GM12872 (cell line): ENCODE measurements around the gene BRD9.

Source experiments
- CTCF ChIP-seq: IDR thresholded peaks from 3 replicates; pipeline ENCODE4 v1.5.1; 2011; ENCODE audit warnings: low read depth, mild to moderate bottlenecking, low read length, moderate library complexity; ENCODE audit not compliant: insufficient read depth

BRD9 gene

GRCh38 chr5:821504-821903, 71.1 kb downstream of the BRD9 start:
- no peak for TF ChIP-seq CTCF

- TF ChIP-seq CTCF: no peak
These were observed 72.4 kb downstream of the BRD9 start for GRCh38 chr5:820245-820644.

DNA sequence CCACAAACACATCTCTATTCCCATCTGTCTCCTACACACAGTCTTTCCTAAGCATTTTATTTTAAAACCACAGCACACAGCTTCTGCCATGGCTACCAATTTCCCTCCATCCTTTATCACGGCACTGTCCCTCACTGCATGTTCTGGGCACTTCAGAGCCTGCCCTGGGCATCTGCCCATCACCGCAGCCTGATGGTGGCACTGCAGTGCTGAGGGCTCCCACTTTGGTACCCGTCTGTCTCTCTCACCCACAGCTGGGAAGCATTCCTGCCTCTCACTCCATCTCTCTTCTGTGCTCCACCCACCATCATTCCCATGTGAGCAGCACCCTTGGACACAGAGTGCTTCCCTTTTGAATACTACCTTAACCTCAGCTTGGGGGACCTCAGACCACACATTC, 73.5 kb downstream of the BRD9 start:
- no peak for TF ChIP-seq CTCF

DNA sequence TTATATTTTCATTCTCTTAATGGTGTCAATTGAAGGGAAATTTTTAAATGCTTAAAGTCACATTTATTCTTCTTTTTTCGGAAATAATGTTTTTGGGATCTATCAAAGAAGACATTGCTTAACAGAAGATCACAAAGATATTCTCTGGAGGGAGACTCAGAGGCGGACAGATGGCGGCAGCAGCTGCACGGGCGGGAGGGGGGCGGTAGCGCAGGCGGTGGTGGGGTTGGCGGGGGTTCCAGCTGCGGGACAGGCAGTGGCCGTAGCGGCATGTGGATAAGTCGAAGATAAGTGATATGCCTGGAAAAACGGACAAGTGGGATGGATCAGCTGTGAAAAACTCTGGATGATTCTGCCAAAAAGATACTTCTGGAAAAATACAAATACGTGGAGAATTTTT, 76.4 kb downstream of the BRD9 start:
- TF ChIP-seq CTCF: no peak

- no peak for TF ChIP-seq CTCF
These were observed 77.2 kb downstream of the BRD9 start for GRCh38 chr5:815449-815848.
